SH-SY5Y (cell line): ENCODE measurements around the gene AGAP1.

Experiments used
- GATA2 ChIP-seq: IDR thresholded peaks from 2 replicates; pipeline ENCODE4 v1.6.1; 2011; ENCODE audit warnings: mild to moderate bottlenecking, low read depth, low read length
- GATA3 ChIP-seq: IDR thresholded peaks from 2 replicates; pipeline ENCODE4 v1.6.1; 2011; ENCODE audit warnings: low read depth, mild to moderate bottlenecking, low read length, moderate library complexity

DNA sequence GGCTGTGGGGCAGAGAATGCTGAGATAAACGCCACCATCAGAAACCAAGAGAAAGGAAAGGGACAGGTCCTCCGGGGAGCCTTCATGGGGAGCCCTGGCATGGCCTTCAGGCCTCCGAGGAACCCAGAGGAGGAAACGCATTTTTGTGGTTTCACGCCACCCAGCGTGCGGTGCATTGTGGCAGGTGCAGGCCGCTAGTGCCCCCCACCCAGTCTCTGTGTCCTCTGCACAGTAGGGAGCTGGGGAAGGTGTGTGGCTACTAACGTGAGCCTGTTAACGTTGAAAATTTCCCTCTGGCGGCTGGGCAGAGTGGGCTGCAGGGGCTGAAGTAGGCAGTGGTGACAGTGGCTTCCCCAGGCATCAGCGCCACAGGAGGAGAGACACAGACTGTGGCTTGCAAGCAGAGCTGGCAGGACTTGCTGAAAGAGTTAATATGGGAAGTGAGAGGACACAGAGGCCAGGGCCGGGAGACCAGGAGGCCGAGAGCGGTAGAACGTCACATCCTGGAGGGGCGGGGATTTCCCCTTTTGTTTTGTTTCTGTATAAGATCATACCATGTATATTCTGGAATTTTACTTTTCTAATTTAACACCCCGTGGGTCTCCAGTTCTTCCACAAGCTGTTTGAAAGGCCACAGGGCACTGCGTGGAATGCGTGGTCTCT, 507.5 kb downstream of the AGAP1 start:
- TF ChIP-seq GATA2 (no peak), GATA3 (no peak)
